ENCODE measurements around the gene NPAS3.

NPAS3 gene

GRCh38 chr14:33504246-33505099 lies 565.8 kb downstream of the NPAS3 start:
- H3K9me3 ChIP-seq (ENCODE audit: insufficient read depth, low read depth, low read length) = no peaks in the 10 kb centered on the region
- 91% methylated on average over 4 of the region's 5 CpGs for WGBS

GRCh38 chr14:33505266-33505962 lies 566.7 kb downstream of the NPAS3 start:
- Histone ChIP-seq H3K4me1 (ENCODE audit: insufficient read depth, low read length) (peaks cover 3% of the 10 kb centered on the region; the same call in 1 of the 2 replicates), H3K27me3 (ENCODE audit: insufficient read depth, low read length) (no peaks in the 10 kb centered on the region), H3K4me3 (ENCODE audit: low read length) (no peak overlapping the region), H3K36me3 (ENCODE audit: insufficient read depth, low read length) (no peaks in the 10 kb centered on the region), H3K9ac (ENCODE audit: low read depth, low read length) (no peak overlapping the region), H3K27ac (ENCODE audit: low read depth, low read length) (no peak overlapping the region), H3K9me3 (ENCODE audit: insufficient read depth, low read depth, low read length) (no peaks in the 10 kb centered on the region)
- WGBS = 96% methylated on average over 4 of the region's 4 CpGs

More at GRCh38 chr14:33504246-33505099, 565.8 kb downstream of the NPAS3 start:
- Histone ChIP-seq H3K27ac (ENCODE audit: low read depth, low read length) (no peak overlapping the region), H3K4me3 (ENCODE audit: low read length) (no peak overlapping the region), H3K4me1 (ENCODE audit: insufficient read depth, low read length) (no peaks in the 10 kb centered on the region), H3K27me3 (ENCODE audit: insufficient read depth, low read length) (no peaks in the 10 kb centered on the region), H3K36me3 (ENCODE audit: insufficient read depth, low read length) (no peaks in the 10 kb centered on the region), H3K9ac (ENCODE audit: low read depth, low read length) (no peak overlapping the region)

GRCh38 chr14:33505963-33506329 lies 567.3 kb downstream of the NPAS3 start:
- Histone ChIP-seq H3K9me3 (ENCODE audit: insufficient read depth, low read depth, low read length) (no peaks in the 10 kb centered on the region), H3K4me1 (ENCODE audit: insufficient read depth, low read length) (peaks cover 3% of the 10 kb centered on the region; the same call in 1 of the 2 replicates), H3K27me3 (ENCODE audit: insufficient read depth, low read length) (no peaks in the 10 kb centered on the region), H3K36me3 (ENCODE audit: insufficient read depth, low read length) (no peaks in the 10 kb centered on the region), H3K9ac (ENCODE audit: low read depth, low read length) (no peak overlapping the region), H3K27ac (ENCODE audit: low read depth, low read length) (no peak overlapping the region), H3K4me3 (ENCODE audit: low read length) (no peak overlapping the region)
- WGBS = 96% methylated on average over 6 of the region's 6 CpGs

GRCh38 chr14:33508126-33509062 lies 569.7 kb downstream of the NPAS3 start:
- H3K4me1 ChIP-seq (ENCODE audit: insufficient read depth, low read length) = peaks cover 3% of the 10 kb centered on the region; the same call in 1 of the 2 replicates
- H3K27me3 ChIP-seq (ENCODE audit: insufficient read depth, low read length) = no peaks in the 10 kb centered on the region
- H3K4me3 ChIP-seq (ENCODE audit: low read length) = no peak overlapping the region
- no peaks in the 10 kb centered on the region for H3K36me3 ChIP-seq (ENCODE audit: insufficient read depth, low read length)
- H3K27ac ChIP-seq (ENCODE audit: low read depth, low read length) = no peak overlapping the region
- WGBS = 97% methylated on average over 7 of the region's 9 CpGs
- no peaks in the 10 kb centered on the region for H3K9me3 ChIP-seq (ENCODE audit: insufficient read depth, low read depth, low read length)
- H3K9ac ChIP-seq (ENCODE audit: low read depth, low read length) = no peak overlapping the region

GRCh38 chr14:33509454-33509853 lies 570.8 kb downstream of the NPAS3 start:
- no peak overlapping the region for H3K9ac ChIP-seq (ENCODE audit: low read depth, low read length)
- peaks cover 3% of the 10 kb centered on the region; the same call in 1 of the 2 replicates for H3K4me1 ChIP-seq (ENCODE audit: insufficient read depth, low read length)
- H3K36me3 ChIP-seq (ENCODE audit: insufficient read depth, low read length) = no peaks in the 10 kb centered on the region
- no peak overlapping the region for H3K27ac ChIP-seq (ENCODE audit: low read depth, low read length)
- H3K4me3 ChIP-seq (ENCODE audit: low read length) = no peak overlapping the region
- H3K9me3 ChIP-seq (ENCODE audit: insufficient read depth, low read depth, low read length) = no peaks in the 10 kb centered on the region
- no peaks in the 10 kb centered on the region for H3K27me3 ChIP-seq (ENCODE audit: insufficient read depth, low read length)
- WGBS = 96% methylated on average over 3 of the region's 3 CpGs

- H3K36me3 ChIP-seq (ENCODE audit: insufficient read depth, low read length) = no peaks in the 10 kb centered on the region
- no peaks in the 10 kb centered on the region for H3K9me3 ChIP-seq (ENCODE audit: insufficient read depth, low read depth, low read length)
- 86% methylated on average over 6 of the region's 6 CpGs for WGBS
- peaks cover 3% of the 10 kb centered on the region; the same call in 1 of the 2 replicates for H3K4me1 ChIP-seq (ENCODE audit: insufficient read depth, low read length)
- H3K27ac ChIP-seq (ENCODE audit: low read depth, low read length) = no peak overlapping the region
- no peak overlapping the region for H3K9ac ChIP-seq (ENCODE audit: low read depth, low read length)
- H3K4me3 ChIP-seq (ENCODE audit: low read length) = no peak overlapping the region
- H3K27me3 ChIP-seq (ENCODE audit: insufficient read depth, low read length) = no peaks in the 10 kb centered on the region
Measured at GRCh38 chr14:33510063-33510481, 571.4 kb downstream of the NPAS3 start.

GRCh38 chr14:33510991-33511390 lies 572.3 kb downstream of the NPAS3 start:
- 91% methylated on average over 3 of the region's 3 CpGs for WGBS
- H3K4me3 ChIP-seq (ENCODE audit: low read length) = no peak overlapping the region
- H3K27ac ChIP-seq (ENCODE audit: low read depth, low read length) = no peak overlapping the region
- peaks cover 3% of the 10 kb centered on the region; the same call in 1 of the 2 replicates for H3K4me1 ChIP-seq (ENCODE audit: insufficient read depth, low read length)
- H3K9ac ChIP-seq (ENCODE audit: low read depth, low read length) = no peak overlapping the region
- no peaks in the 10 kb centered on the region for H3K9me3 ChIP-seq (ENCODE audit: insufficient read depth, low read depth, low read length)
- H3K36me3 ChIP-seq (ENCODE audit: insufficient read depth, low read length) = no peaks in the 10 kb centered on the region
- no peaks in the 10 kb centered on the region for H3K27me3 ChIP-seq (ENCODE audit: insufficient read depth, low read length)

GRCh38 chr14:33511851-33512640 lies 573.4 kb downstream of the NPAS3 start:
- H3K9me3 ChIP-seq (ENCODE audit: insufficient read depth, low read depth, low read length) = no peaks in the 10 kb centered on the region
- no peak overlapping the region for H3K27ac ChIP-seq (ENCODE audit: low read depth, low read length)
- peaks cover 7% of the 10 kb centered on the region; the same call in 1 of the 2 replicates for H3K4me1 ChIP-seq (ENCODE audit: insufficient read depth, low read length)
- H3K36me3 ChIP-seq (ENCODE audit: insufficient read depth, low read length) = no peaks in the 10 kb centered on the region
- no peak overlapping the region for H3K4me3 ChIP-seq (ENCODE audit: low read length)
- H3K9ac ChIP-seq (ENCODE audit: low read depth, low read length) = no peak overlapping the region
- no peaks in the 10 kb centered on the region for H3K27me3 ChIP-seq (ENCODE audit: insufficient read depth, low read length)
- 92% methylated on average over 4 of the region's 4 CpGs for WGBS

- H3K9ac ChIP-seq (ENCODE audit: low read depth, low read length) = no peak overlapping the region
- H3K4me3 ChIP-seq (ENCODE audit: low read length) = no peak overlapping the region
- H3K27me3 ChIP-seq (ENCODE audit: insufficient read depth, low read length) = no peaks in the 10 kb centered on the region
- no peaks in the 10 kb centered on the region for H3K36me3 ChIP-seq (ENCODE audit: insufficient read depth, low read length)
- 90% methylated on average over 5 of the region's 5 CpGs for WGBS
- H3K4me1 ChIP-seq (ENCODE audit: insufficient read depth, low read length) = 0 out of 2 replicates have a peak, but pooled peaks cover 4% of the 10 kb centered on the region
- H3K27ac ChIP-seq (ENCODE audit: low read depth, low read length) = no peak overlapping the region
- no peaks in the 10 kb centered on the region for H3K9me3 ChIP-seq (ENCODE audit: insufficient read depth, low read depth, low read length)
Measured at GRCh38 chr14:33515441-33515840, 576.8 kb downstream of the NPAS3 start.

- H3K27ac ChIP-seq (ENCODE audit: low read depth, low read length) = no peak overlapping the region
- no peaks in the 10 kb centered on the region for H3K9me3 ChIP-seq (ENCODE audit: insufficient read depth, low read depth, low read length)
- H3K9ac ChIP-seq (ENCODE audit: low read depth, low read length) = no peak overlapping the region
- no peaks in the 10 kb centered on the region for H3K36me3 ChIP-seq (ENCODE audit: insufficient read depth, low read length)
- no peak overlapping the region for H3K4me3 ChIP-seq (ENCODE audit: low read length)
- no peaks in the 10 kb centered on the region for H3K27me3 ChIP-seq (ENCODE audit: insufficient read depth, low read length)
- H3K4me1 ChIP-seq (ENCODE audit: insufficient read depth, low read length) = 0 out of 2 replicates have a peak, but pooled peaks cover 4% of the 10 kb centered on the region
- 86% methylated on average over 2 of the region's 3 CpGs for WGBS
Measured at GRCh38 chr14:33515899-33516298, 577.2 kb downstream of the NPAS3 start.

Data from HUES64 (cell line).